WTC11 (cell line): ENCODE data around the gene RBM39. TPM values are rescaled to one million over a fixed set of nuclear protein-coding genes. Genes with fewer than 3 reads are reported as not detected.
"Not testable (repeated sequence)": the region's sequence is repeated elsewhere in the genome, so short reads cannot be mapped to it uniquely, and the experiment has no call there.

Experiments used
- ATAC-seq: fragments of 200-7000 bp; cut with Tn5 transposase; 2 replicates; pipeline ENCODE4 v1.10.0; 2021; ENCODE audit warnings: mild to moderate bottlenecking, moderate library complexity
- CTCF ChIA-PET: fragments of 300-600 bp; sonication (Branson Sonifier 250); formaldehyde crosslinking; loops from one replicate; lab custom pipeline; 2021; ENCODE audit warnings: antibody characterized with exemption; lab: Charles Lee
- POLR2A ChIA-PET: fragments of 350-600 bp; sonication (Branson Sonifier 250); formaldehyde crosslinking; loops from one replicate; lab custom pipeline; 2021; ENCODE audit warnings: antibody characterized with exemption; lab: Charles Lee
- DNase-seq: peaks from one replicate; pipeline ENCODE4 v3.0.0; 2021; ENCODE audit warnings: low spot score
- H3K27ac Mint-ChIP-seq: 2 replicates; pipeline ENCODE4 v1.8.0; 2021; ENCODE audit warnings: mixed read lengths
- H3K27me3 Mint-ChIP-seq: 2 replicates; pipeline ENCODE4 v1.8.0; 2021; ENCODE audit warnings: low read depth, mild to moderate bottlenecking, moderate library complexity, mixed read lengths
- H3K36me3 Mint-ChIP-seq: 2 replicates; pipeline ENCODE4 v1.8.0; 2021; ENCODE audit warnings: mixed read lengths
- H3K4me1 Mint-ChIP-seq: 2 replicates; pipeline ENCODE4 v1.8.0; 2022; ENCODE audit warnings: mixed read lengths
- H3K4me3 Mint-ChIP-seq: 2 replicates; pipeline ENCODE4 v1.8.0; 2021; ENCODE audit warnings: mild to moderate bottlenecking, moderate library complexity, mixed read lengths
- H3K9me3 Mint-ChIP-seq: 2 replicates; pipeline ENCODE4 v1.8.0; 2021; ENCODE audit warnings: mixed read lengths
- ATF1 ChIP-seq: sonication (generic); formaldehyde crosslinking; IDR thresholded peaks from 2 replicates; pipeline ENCODE4 v1.8.1; 2023; ENCODE audit warnings: mild to moderate bottlenecking, moderate library complexity, missing genetic modification reagents
- ETV6 ChIP-seq: sonication (generic); formaldehyde crosslinking; IDR thresholded peaks from 2 replicates; pipeline ENCODE4 v1.8.1; 2022; ENCODE audit warnings: mild to moderate bottlenecking, missing genetic modification reagents
- NFE2L1 ChIP-seq: sonication (generic); formaldehyde crosslinking; IDR thresholded peaks from 2 replicates; pipeline ENCODE4 v1.8.1; 2023; ENCODE audit warnings: missing genetic modification reagents
- SMAD4 ChIP-seq: sonication (generic); formaldehyde crosslinking; IDR thresholded peaks from 2 replicates; pipeline ENCODE4 v1.8.0; 2022; ENCODE audit warnings: mild to moderate bottlenecking, missing genetic modification reagents
- TEAD1 ChIP-seq: sonication (generic); formaldehyde crosslinking; IDR thresholded peaks from 2 replicates; pipeline ENCODE4 v1.8.0; 2022; ENCODE audit warnings: mild to moderate bottlenecking, missing genetic modification reagents
- ZSCAN18 ChIP-seq: fragments of 250-450 bp; sonication (Bioruptor Pico); IDR thresholded peaks from 2 replicates; pipeline ENCODE4 v2.1.2; 2022; ENCODE audit warnings: mild to moderate bottlenecking, moderate library complexity
- total RNA-seq: library from RNA; stranded (reverse); gene quantifications from 3 replicates; pipeline ENCODE4 v1.2.3, GENCODE V29; 2021
- TF ChIP-seq, protein P1 (sequence below): fragments of 200-600 bp; IDR thresholded peaks from 2 replicates; pipeline ENCODE4 v1.8.0; 2022; ENCODE audit warnings: antibody characterized with exemption
- TF ChIP-seq, protein P2 (sequence below): sonication (generic); formaldehyde crosslinking; IDR thresholded peaks from 2 replicates; pipeline ENCODE4 v1.8.1; 2022; ENCODE audit warnings: low read depth, mild to moderate bottlenecking, moderate library complexity, missing genetic modification reagents, borderline replicate concordance
- TF ChIP-seq, protein P3 (sequence below): sonication (generic); formaldehyde crosslinking; IDR thresholded peaks from 2 replicates; pipeline ENCODE4 v1.8.0; 2022; ENCODE audit warnings: missing genetic modification reagents
- TF ChIP-seq, protein P4 (sequence below): fragments of 250-450 bp; sonication (Bioruptor Pico); IDR thresholded peaks from 2 replicates; pipeline ENCODE4 v1.9.0; 2021; ENCODE audit warnings: mild to moderate bottlenecking
- TF ChIP-seq, protein P5 (sequence below): sonication (generic); formaldehyde crosslinking; IDR thresholded peaks from 2 replicates; pipeline ENCODE4 v1.8.0; 2023; ENCODE audit warnings: mild to moderate bottlenecking, missing genetic modification reagents
- TF ChIP-seq, protein P6 (sequence below): sonication (generic); formaldehyde crosslinking; IDR thresholded peaks from 2 replicates; pipeline ENCODE4 v1.8.1; 2022; ENCODE audit warnings: low read depth, missing genetic modification reagents, borderline replicate concordance
- TF ChIP-seq, protein P7 (sequence below): sonication (generic); formaldehyde crosslinking; IDR thresholded peaks from 2 replicates; pipeline ENCODE4 v1.8.1; 2022; ENCODE audit warnings: missing genetic modification reagents, borderline replicate concordance

The RBM39 gene
- total RNA-seq, 1 experiment from 2014 or later = 231 TPM

GRCh38 chr20:35686872-35687271, 55.2 kb downstream of the RBM39 start:
- not testable (repeated sequence) for H3K4me3 Mint-ChIP-seq

GRCh38 chr20:35685368-35685767, 56.7 kb downstream of the RBM39 start:
- H3K27ac Mint-ChIP-seq, H3K4me1 Mint-ChIP-seq, DNase-seq, ATAC-seq, H3K27me3 Mint-ChIP-seq, POLR2A ChIA-PET, H3K4me3 Mint-ChIP-seq: not testable (repeated sequence)
- CTCF ChIA-PET = interaction anchor here (1.5 kb wide), 1 partner anchor 262 kb away, joined by 6 read pairs; no protein-coding TSS in a partner anchor
- Mint-ChIP-seq H3K9me3 (peaks cover 18% of the 10 kb centered on the region), H3K36me3 (peaks cover 36% of the 10 kb centered on the region)

More at GRCh38 chr20:35686872-35687271, 55.2 kb downstream of the RBM39 start:
- H3K4me1 Mint-ChIP-seq, ATAC-seq, H3K27me3 Mint-ChIP-seq, POLR2A ChIA-PET, H3K27ac Mint-ChIP-seq: not testable (repeated sequence)
- TF ChIP-seq, protein P1, sequence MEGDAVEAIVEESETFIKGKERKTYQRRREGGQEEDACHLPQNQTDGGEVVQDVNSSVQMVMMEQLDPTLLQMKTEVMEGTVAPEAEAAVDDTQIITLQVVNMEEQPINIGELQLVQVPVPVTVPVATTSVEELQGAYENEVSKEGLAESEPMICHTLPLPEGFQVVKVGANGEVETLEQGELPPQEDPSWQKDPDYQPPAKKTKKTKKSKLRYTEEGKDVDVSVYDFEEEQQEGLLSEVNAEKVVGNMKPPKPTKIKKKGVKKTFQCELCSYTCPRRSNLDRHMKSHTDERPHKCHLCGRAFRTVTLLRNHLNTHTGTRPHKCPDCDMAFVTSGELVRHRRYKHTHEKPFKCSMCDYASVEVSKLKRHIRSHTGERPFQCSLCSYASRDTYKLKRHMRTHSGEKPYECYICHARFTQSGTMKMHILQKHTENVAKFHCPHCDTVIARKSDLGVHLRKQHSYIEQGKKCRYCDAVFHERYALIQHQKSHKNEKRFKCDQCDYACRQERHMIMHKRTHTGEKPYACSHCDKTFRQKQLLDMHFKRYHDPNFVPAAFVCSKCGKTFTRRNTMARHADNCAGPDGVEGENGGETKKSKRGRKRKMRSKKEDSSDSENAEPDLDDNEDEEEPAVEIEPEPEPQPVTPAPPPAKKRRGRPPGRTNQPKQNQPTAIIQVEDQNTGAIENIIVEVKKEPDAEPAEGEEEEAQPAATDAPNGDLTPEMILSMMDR = peak; percentile 38; the same call in 1 of the 2 replicates
- CTCF ChIA-PET = interaction anchor here (0.6 to 1.6 kb wide), 7 partner anchors 67 to 306 kb away, joined by 3 to 7 read pairs (median 6); partner anchors contain the start of gene SCAND1
- peaks cover 37% of the 10 kb centered on the region for H3K36me3 Mint-ChIP-seq
- peaks cover 18% of the 10 kb centered on the region for H3K9me3 Mint-ChIP-seq
- peak; percentile 75 for DNase-seq

GRCh38 chr20:35681960-35682359, 60.1 kb downstream of the RBM39 start:
- POLR2A ChIA-PET = no interaction called here
- no peak for TF ChIP-seq ETV6 (CRISPR knock-in tag)
- TF ChIP-seq, protein P2, sequence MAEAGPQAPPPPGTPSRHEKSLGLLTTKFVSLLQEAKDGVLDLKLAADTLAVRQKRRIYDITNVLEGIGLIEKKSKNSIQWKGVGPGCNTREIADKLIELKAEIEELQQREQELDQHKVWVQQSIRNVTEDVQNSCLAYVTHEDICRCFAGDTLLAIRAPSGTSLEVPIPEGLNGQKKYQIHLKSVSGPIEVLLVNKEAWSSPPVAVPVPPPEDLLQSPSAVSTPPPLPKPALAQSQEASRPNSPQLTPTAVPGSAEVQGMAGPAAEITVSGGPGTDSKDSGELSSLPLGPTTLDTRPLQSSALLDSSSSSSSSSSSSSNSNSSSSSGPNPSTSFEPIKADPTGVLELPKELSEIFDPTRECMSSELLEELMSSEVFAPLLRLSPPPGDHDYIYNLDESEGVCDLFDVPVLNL (CRISPR knock-in tag) = no peak
- TF ChIP-seq NFE2L1 (CRISPR knock-in tag) = no peak
- TF ChIP-seq, protein P3, sequence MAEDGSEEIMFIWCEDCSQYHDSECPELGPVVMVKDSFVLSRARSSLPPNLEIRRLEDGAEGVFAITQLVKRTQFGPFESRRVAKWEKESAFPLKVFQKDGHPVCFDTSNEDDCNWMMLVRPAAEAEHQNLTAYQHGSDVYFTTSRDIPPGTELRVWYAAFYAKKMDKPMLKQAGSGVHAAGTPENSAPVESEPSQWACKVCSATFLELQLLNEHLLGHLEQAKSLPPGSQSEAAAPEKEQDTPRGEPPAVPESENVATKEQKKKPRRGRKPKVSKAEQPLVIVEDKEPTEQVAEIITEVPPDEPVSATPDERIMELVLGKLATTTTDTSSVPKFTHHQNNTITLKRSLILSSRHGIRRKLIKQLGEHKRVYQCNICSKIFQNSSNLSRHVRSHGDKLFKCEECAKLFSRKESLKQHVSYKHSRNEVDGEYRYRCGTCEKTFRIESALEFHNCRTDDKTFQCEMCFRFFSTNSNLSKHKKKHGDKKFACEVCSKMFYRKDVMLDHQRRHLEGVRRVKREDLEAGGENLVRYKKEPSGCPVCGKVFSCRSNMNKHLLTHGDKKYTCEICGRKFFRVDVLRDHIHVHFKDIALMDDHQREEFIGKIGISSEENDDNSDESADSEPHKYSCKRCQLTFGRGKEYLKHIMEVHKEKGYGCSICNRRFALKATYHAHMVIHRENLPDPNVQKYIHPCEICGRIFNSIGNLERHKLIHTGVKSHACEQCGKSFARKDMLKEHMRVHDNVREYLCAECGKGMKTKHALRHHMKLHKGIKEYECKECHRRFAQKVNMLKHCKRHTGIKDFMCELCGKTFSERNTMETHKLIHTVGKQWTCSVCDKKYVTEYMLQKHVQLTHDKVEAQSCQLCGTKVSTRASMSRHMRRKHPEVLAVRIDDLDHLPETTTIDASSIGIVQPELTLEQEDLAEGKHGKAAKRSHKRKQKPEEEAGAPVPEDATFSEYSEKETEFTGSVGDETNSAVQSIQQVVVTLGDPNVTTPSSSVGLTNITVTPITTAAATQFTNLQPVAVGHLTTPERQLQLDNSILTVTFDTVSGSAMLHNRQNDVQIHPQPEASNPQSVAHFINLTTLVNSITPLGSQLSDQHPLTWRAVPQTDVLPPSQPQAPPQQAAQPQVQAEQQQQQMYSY = no peak
- TF ChIP-seq ZSCAN18 (CRISPR knock-in tag) = no peak
- TF ChIP-seq ATF1 (CRISPR knock-in tag) = no peak
- TF ChIP-seq, protein P4, sequence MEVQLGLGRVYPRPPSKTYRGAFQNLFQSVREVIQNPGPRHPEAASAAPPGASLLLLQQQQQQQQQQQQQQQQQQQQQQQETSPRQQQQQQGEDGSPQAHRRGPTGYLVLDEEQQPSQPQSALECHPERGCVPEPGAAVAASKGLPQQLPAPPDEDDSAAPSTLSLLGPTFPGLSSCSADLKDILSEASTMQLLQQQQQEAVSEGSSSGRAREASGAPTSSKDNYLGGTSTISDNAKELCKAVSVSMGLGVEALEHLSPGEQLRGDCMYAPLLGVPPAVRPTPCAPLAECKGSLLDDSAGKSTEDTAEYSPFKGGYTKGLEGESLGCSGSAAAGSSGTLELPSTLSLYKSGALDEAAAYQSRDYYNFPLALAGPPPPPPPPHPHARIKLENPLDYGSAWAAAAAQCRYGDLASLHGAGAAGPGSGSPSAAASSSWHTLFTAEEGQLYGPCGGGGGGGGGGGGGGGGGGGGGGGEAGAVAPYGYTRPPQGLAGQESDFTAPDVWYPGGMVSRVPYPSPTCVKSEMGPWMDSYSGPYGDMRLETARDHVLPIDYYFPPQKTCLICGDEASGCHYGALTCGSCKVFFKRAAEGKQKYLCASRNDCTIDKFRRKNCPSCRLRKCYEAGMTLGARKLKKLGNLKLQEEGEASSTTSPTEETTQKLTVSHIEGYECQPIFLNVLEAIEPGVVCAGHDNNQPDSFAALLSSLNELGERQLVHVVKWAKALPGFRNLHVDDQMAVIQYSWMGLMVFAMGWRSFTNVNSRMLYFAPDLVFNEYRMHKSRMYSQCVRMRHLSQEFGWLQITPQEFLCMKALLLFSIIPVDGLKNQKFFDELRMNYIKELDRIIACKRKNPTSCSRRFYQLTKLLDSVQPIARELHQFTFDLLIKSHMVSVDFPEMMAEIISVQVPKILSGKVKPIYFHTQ (CRISPR knock-in tag) = no peak
- no peak for TF ChIP-seq SMAD4 (CRISPR knock-in tag)
- TF ChIP-seq, protein P5, sequence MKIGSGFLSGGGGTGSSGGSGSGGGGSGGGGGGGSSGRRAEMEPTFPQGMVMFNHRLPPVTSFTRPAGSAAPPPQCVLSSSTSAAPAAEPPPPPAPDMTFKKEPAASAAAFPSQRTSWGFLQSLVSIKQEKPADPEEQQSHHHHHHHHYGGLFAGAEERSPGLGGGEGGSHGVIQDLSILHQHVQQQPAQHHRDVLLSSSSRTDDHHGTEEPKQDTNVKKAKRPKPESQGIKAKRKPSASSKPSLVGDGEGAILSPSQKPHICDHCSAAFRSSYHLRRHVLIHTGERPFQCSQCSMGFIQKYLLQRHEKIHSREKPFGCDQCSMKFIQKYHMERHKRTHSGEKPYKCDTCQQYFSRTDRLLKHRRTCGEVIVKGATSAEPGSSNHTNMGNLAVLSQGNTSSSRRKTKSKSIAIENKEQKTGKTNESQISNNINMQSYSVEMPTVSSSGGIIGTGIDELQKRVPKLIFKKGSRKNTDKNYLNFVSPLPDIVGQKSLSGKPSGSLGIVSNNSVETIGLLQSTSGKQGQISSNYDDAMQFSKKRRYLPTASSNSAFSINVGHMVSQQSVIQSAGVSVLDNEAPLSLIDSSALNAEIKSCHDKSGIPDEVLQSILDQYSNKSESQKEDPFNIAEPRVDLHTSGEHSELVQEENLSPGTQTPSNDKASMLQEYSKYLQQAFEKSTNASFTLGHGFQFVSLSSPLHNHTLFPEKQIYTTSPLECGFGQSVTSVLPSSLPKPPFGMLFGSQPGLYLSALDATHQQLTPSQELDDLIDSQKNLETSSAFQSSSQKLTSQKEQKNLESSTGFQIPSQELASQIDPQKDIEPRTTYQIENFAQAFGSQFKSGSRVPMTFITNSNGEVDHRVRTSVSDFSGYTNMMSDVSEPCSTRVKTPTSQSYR (CRISPR knock-in tag) = no peak
- no peak for TF ChIP-seq TEAD1 (CRISPR knock-in tag)
- TF ChIP-seq, protein P6, sequence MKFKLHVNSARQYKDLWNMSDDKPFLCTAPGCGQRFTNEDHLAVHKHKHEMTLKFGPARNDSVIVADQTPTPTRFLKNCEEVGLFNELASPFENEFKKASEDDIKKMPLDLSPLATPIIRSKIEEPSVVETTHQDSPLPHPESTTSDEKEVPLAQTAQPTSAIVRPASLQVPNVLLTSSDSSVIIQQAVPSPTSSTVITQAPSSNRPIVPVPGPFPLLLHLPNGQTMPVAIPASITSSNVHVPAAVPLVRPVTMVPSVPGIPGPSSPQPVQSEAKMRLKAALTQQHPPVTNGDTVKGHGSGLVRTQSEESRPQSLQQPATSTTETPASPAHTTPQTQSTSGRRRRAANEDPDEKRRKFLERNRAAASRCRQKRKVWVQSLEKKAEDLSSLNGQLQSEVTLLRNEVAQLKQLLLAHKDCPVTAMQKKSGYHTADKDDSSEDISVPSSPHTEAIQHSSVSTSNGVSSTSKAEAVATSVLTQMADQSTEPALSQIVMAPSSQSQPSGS (CRISPR knock-in tag) = no peak
- TF ChIP-seq, protein P7, sequence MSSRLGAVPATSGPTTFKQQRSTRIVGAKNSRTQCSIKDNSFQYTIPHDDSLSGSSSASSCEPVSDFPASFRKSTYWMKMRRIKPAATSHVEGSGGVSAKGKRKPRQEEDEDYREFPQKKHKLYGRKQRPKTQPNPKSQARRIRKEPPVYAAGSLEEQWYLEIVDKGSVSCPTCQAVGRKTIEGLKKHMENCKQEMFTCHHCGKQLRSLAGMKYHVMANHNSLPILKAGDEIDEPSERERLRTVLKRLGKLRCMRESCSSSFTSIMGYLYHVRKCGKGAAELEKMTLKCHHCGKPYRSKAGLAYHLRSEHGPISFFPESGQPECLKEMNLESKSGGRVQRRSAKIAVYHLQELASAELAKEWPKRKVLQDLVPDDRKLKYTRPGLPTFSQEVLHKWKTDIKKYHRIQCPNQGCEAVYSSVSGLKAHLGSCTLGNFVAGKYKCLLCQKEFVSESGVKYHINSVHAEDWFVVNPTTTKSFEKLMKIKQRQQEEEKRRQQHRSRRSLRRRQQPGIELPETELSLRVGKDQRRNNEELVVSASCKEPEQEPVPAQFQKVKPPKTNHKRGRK (CRISPR knock-in tag) = no peak

More at GRCh38 chr20:35681960-35682359, 60.1 kb downstream of the RBM39 start:
- no peak for DNase-seq
- Mint-ChIP-seq H3K4me1 (peaks cover 9% of the 10 kb centered on the region), H3K36me3 (peaks cover 8% of the 10 kb centered on the region), H3K27ac (no peak overlapping the region), H3K27me3 (no peaks in the 10 kb centered on the region), H3K4me3 (no peak overlapping the region), H3K9me3 (peaks cover under 1% of the 10 kb centered on the region)
- no peak for ATAC-seq
- CTCF ChIA-PET = no interaction called here
